Parathyroid adenoma (tissue), 2 donors: Measurements from ENCODE around the gene BEND6.

ENCODE experiments used
- H2AFZ ChIP-seq: fragments of 300-600 bp; sonication (generic); one replicate; pipeline ENCODE4 v1.7.0; 2017; ENCODE audit warnings: antibody characterized with exemption, mild to moderate bottlenecking
- H3K27ac ChIP-seq: fragments of 300-600 bp; sonication (generic); one replicate; pipeline ENCODE4 v1.7.0; 2017
- H3K27me3 ChIP-seq: fragments of 300-600 bp; sonication (generic); one replicate; pipeline ENCODE4 v1.7.0; 2017; ENCODE audit warnings: low read length; ENCODE audit not compliant: control insufficient read depth, insufficient read depth
- H3K36me3 ChIP-seq: fragments of 300-600 bp; sonication (generic); one replicate; pipeline ENCODE4 v1.7.0; 2017; ENCODE audit warnings: low read length; ENCODE audit not compliant: control insufficient read depth, insufficient read depth
- H3K4me1 ChIP-seq: fragments of 300-600 bp; sonication (generic); one replicate; pipeline ENCODE4 v1.7.0; 2017; ENCODE audit warnings: control low read depth
- H3K4me2 ChIP-seq: fragments of 300-600 bp; sonication (generic); one replicate; pipeline ENCODE4 v1.7.0; 2017; ENCODE audit warnings: low read length
- H3K4me3 ChIP-seq: fragments of 300-600 bp; sonication (generic); one replicate; pipeline ENCODE4 v1.7.0; 2017; ENCODE audit warnings: low read depth, low read length
- H3K79me2 ChIP-seq: fragments of 300-600 bp; sonication (generic); one replicate; pipeline ENCODE4 v1.7.0; 2017; ENCODE audit warnings: control low read depth
- H3K9ac ChIP-seq: fragments of 300-600 bp; sonication (generic); one replicate; pipeline ENCODE4 v1.7.0; 2017; ENCODE audit warnings: mild to moderate bottlenecking
- H3K9me3 ChIP-seq: fragments of 300-600 bp; sonication (generic); one replicate; pipeline ENCODE4 v1.7.0; 2017; ENCODE audit warnings: low read length; ENCODE audit not compliant: control insufficient read depth
- CTCF ChIP-seq: fragments of 300-600 bp; sonication (generic); IDR thresholded peaks from one replicate; pipeline ENCODE4 v1.7.0; 2017; ENCODE audit warnings: antibody characterized with exemption, mild to moderate bottlenecking
- donor health status: primary hyperparathyroidism.

BEND6 gene

GRCh38 chr6:56953597-56954402 is 1.1 kb upstream of the BEND6 start:
- Histone ChIP-seq H3K27me3 (no peaks in the 10 kb centered on the region), H3K4me3 (peak overlapping the region; percentile 38), H3K36me3 (no peaks in the 10 kb centered on the region), H3K79me2 (no peaks in the 10 kb centered on the region), H3K4me2 (peak overlapping the region; percentile 81), H2AFZ (peak overlapping the region; percentile 94), H3K9ac (no peak overlapping the region), H3K27ac (no peak overlapping the region), H3K9me3 (no peaks in the 10 kb centered on the region), H3K4me1 (no peaks in the 10 kb centered on the region)
- TF ChIP-seq CTCF: no peak

- peak; percentile 85 for TF ChIP-seq CTCF
- H3K9ac ChIP-seq: no peak overlapping the region
- peak overlapping the region; percentile 47 for H3K27ac ChIP-seq
Measured at GRCh38 chr6:56955171-56956155, 556 bp downstream of the BEND6 start.

GRCh38 chr6:56956491-56956890 is 1.6 kb downstream of the BEND6 start:
- no peaks in the 10 kb centered on the region for H3K79me2 ChIP-seq
- no peaks in the 10 kb centered on the region for H3K9me3 ChIP-seq
- no peak overlapping the region for H3K27ac ChIP-seq
- no peak overlapping the region for H3K9ac ChIP-seq
- no peak overlapping the region for H2AFZ ChIP-seq
- no peaks in the 10 kb centered on the region for H3K36me3 ChIP-seq
- no peak for TF ChIP-seq CTCF
- H3K27me3 ChIP-seq: no peaks in the 10 kb centered on the region
- H3K4me1 ChIP-seq: no peaks in the 10 kb centered on the region
- no peak overlapping the region for H3K4me2 ChIP-seq
- no peak overlapping the region for H3K4me3 ChIP-seq

More at GRCh38 chr6:56955171-56956155, 556 bp downstream of the BEND6 start:
- Histone ChIP-seq H3K4me1 (no peaks in the 10 kb centered on the region), H3K9me3 (no peaks in the 10 kb centered on the region), H3K36me3 (no peaks in the 10 kb centered on the region), H3K4me3 (peak overlapping the region; percentile 46), H3K4me2 (peak overlapping the region; percentile 63), H2AFZ (peak overlapping the region; percentile 95), H3K27me3 (no peaks in the 10 kb centered on the region), H3K79me2 (no peaks in the 10 kb centered on the region)

GRCh38 chr6:56957856-56958255 is 2.9 kb downstream of the BEND6 start:
- Histone ChIP-seq H3K36me3 (no peaks in the 10 kb centered on the region), H3K27ac (no peak overlapping the region), H3K4me3 (no peak overlapping the region), H2AFZ (no peak overlapping the region), H3K79me2 (no peaks in the 10 kb centered on the region), H3K27me3 (no peaks in the 10 kb centered on the region), H3K4me1 (no peaks in the 10 kb centered on the region), H3K9me3 (no peaks in the 10 kb centered on the region), H3K4me2 (no peak overlapping the region), H3K9ac (no peak overlapping the region)
- TF ChIP-seq CTCF: no peak
